DND-41 (cell line): Measurements from ENCODE around the gene TBC1D2B.

Experiments used
- ATAC-seq: fragments of 200-7000 bp; cut with Tn5 transposase; 3 replicates; pipeline ENCODE4 v1.9.1; 2021; ENCODE audit warnings: low read depth; ENCODE audit not compliant: insufficient read depth
- DNase-seq: peaks from one replicate; pipeline ENCODE4 v3.0.0-alpha.2; 2020
- H2AFZ ChIP-seq: 2 replicates; pipeline ENCODE4 v1.6.0; 2012; ENCODE audit warnings: low read depth, low read length
- H3K27ac ChIP-seq: 2 replicates; pipeline ENCODE4 v1.5.1; 2012; ENCODE audit warnings: low read length, inconsistent platforms
- H3K27me3 ChIP-seq: fragments of 200-600 bp; sonication (generic); 2 replicates; pipeline ENCODE4 v1.6.0; 2012; ENCODE audit warnings: low read length, mild to moderate bottlenecking, inconsistent platforms; ENCODE audit not compliant: insufficient read depth, poor library complexity
- H3K36me3 ChIP-seq: 2 replicates; pipeline ENCODE4 v1.5.1; 2012; ENCODE audit warnings: low read length, inconsistent platforms; ENCODE audit not compliant: insufficient read depth
- H3K4me1 ChIP-seq: 2 replicates; pipeline ENCODE4 v1.5.1; 2012; ENCODE audit warnings: mild to moderate bottlenecking, low read length; ENCODE audit not compliant: insufficient read depth
- H3K4me2 ChIP-seq: 2 replicates; pipeline ENCODE4 v1.6.0; 2012; ENCODE audit warnings: mild to moderate bottlenecking, moderate library complexity, low read length, inconsistent platforms; ENCODE audit not compliant: insufficient read depth
- H3K4me3 ChIP-seq, 2 experiments: fragments of 200-600 bp in 1 of 2; shearing (Covaris generic) in 1 of 2; 2 replicates each; pipeline ENCODE4 v1.5.1; 2012 to 2016; ENCODE audit warnings: inconsistent platforms in 2 of 2, low read length in 2 of 2, mild to moderate bottlenecking in 2 of 2, low read depth in 1 of 2, moderate library complexity in 1 of 2
- H3K79me2 ChIP-seq: 2 replicates; pipeline ENCODE4 v1.6.0; 2012; ENCODE audit warnings: low read length, inconsistent platforms; ENCODE audit not compliant: insufficient read depth
- H3K9ac ChIP-seq: 2 replicates; pipeline ENCODE4 v1.6.0; 2012; ENCODE audit warnings: low read depth, mild to moderate bottlenecking, inconsistent platforms, low read length, moderate library complexity
- H3K9me3 ChIP-seq: 2 replicates; pipeline ENCODE4 v1.5.1; 2012; ENCODE audit warnings: low read length, moderate library complexity, mild to moderate bottlenecking, inconsistent platforms; ENCODE audit not compliant: insufficient read depth, severe bottlenecking
- H4K20me1 ChIP-seq: 2 replicates; pipeline ENCODE4 v1.6.0; 2012; ENCODE audit warnings: low read length; ENCODE audit not compliant: insufficient read depth
- EZH2 ChIP-seq: IDR thresholded peaks from 3 replicates; pipeline ENCODE4 v1.6.1; 2012; ENCODE audit warnings: borderline replicate concordance, low read depth, mild to moderate bottlenecking, moderate library complexity, low read length, inconsistent platforms; ENCODE audit not compliant: severe bottlenecking
- TF ChIP-seq, protein P1 (sequence below): IDR thresholded peaks from 2 replicates; pipeline ENCODE4 v1.5.1; 2012; ENCODE audit warnings: borderline replicate concordance, low read length, moderate library complexity, mild to moderate bottlenecking; ENCODE audit not compliant: poor library complexity, severe bottlenecking; ENCODE audit errors: extremely low read depth

TBC1D2B gene

DNA sequence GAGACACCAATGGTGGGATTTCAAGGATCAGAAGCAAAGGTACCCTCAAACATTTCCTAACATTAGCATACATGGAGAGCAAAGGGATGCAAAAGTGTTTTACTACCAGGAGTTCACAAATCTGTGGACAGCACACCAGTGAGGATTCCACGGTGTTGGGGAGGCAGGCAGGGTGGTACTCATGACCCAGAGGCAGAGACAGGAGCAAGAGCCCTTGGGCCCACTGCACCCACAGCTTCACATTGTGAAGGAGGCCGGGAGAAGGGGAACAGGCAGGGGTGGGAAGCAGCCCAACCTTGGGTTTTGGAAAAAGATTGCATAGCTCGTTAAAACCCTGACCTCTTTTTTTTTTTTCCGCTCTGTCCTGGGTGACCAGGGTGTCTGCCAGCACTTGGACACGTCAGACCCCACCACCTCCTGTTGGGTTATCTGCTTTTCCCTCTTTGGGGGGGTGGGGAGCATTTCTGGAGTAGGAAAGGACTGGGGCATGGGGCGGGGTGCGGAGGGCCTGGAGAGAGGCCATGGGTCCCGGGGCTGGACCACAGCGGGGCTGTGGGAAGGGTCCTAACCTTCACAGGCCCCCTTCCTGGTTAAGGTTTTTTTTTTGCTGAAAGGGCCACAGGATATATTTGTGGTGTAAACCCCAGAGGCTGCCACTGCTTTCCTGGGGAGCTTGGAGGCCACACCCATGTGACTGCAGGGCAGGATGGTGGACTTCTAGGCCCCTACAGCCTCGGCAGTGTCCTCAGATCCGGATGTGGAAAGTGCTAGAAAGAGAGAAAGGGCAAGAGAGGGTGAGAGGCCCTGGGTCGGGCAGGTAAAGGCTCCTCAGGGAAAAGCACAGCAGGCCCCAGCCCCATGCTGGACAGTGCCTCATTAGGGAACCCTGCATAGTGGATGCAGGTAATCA is 27.3 kb upstream of the TBC1D2B start:
- Histone ChIP-seq H4K20me1 (no peaks in the 10 kb centered on the region), H3K4me3 (no peak overlapping the region), H3K4me1 (peaks cover 19% of the 10 kb centered on the region), H3K9me3 (no peaks in the 10 kb centered on the region), H3K27ac (peak overlapping the region; percentile 73), H2AFZ (no peak overlapping the region), H3K27me3 (no peaks in the 10 kb centered on the region), H3K9ac (no peak overlapping the region), H3K4me2 (no peak overlapping the region), H3K79me2 (no peaks in the 10 kb centered on the region), H3K36me3 (no peaks in the 10 kb centered on the region)
- ATAC-seq (no peak), DNase-seq (no peak)
- no peak for TF ChIP-seq EZH2
- TF ChIP-seq, protein P1, sequence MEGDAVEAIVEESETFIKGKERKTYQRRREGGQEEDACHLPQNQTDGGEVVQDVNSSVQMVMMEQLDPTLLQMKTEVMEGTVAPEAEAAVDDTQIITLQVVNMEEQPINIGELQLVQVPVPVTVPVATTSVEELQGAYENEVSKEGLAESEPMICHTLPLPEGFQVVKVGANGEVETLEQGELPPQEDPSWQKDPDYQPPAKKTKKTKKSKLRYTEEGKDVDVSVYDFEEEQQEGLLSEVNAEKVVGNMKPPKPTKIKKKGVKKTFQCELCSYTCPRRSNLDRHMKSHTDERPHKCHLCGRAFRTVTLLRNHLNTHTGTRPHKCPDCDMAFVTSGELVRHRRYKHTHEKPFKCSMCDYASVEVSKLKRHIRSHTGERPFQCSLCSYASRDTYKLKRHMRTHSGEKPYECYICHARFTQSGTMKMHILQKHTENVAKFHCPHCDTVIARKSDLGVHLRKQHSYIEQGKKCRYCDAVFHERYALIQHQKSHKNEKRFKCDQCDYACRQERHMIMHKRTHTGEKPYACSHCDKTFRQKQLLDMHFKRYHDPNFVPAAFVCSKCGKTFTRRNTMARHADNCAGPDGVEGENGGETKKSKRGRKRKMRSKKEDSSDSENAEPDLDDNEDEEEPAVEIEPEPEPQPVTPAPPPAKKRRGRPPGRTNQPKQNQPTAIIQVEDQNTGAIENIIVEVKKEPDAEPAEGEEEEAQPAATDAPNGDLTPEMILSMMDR, result no peak

DNA sequence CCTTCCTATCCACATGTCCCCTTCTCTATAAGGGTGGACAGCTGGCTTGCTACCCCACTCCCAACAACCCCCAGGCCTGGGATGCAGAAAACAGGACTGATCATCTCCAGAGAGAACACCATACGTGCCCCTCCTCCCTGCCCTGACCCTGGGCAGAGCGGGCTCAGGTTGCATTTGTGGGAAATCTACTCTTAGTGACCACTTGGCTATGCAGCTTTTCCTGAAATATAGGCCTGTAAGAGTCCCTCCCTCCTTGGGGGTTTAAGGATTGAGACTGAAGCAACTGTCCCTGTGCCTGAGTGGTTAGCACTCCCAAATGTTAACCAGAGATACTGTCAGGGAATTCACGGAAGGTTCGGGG is 26.6 kb upstream of the TBC1D2B start:
- H3K4me2 ChIP-seq, result peak overlapping the region; percentile 2; the same call in 1 of the 2 replicates
- H3K27ac ChIP-seq, result peak overlapping the region; percentile 73
- no peak overlapping the region for H2AFZ ChIP-seq
- 0 out of 2 replicates have a peak overlapping the region, but pooled peaks have one; percentile 15 for H3K9ac ChIP-seq
- H3K36me3 ChIP-seq, result no peaks in the 10 kb centered on the region
- no peak for ATAC-seq
- H3K4me1 ChIP-seq, result peaks cover 19% of the 10 kb centered on the region
- DNase-seq, result no peak
- TF ChIP-seq, protein P1, result no peak
- no peak for TF ChIP-seq EZH2
- H3K79me2 ChIP-seq, result no peaks in the 10 kb centered on the region
- no peaks in the 10 kb centered on the region for H3K27me3 ChIP-seq
- no peaks in the 10 kb centered on the region for H4K20me1 ChIP-seq
- H3K4me3 ChIP-seq, result no peak overlapping the region
- H3K9me3 ChIP-seq, result no peaks in the 10 kb centered on the region

DNA sequence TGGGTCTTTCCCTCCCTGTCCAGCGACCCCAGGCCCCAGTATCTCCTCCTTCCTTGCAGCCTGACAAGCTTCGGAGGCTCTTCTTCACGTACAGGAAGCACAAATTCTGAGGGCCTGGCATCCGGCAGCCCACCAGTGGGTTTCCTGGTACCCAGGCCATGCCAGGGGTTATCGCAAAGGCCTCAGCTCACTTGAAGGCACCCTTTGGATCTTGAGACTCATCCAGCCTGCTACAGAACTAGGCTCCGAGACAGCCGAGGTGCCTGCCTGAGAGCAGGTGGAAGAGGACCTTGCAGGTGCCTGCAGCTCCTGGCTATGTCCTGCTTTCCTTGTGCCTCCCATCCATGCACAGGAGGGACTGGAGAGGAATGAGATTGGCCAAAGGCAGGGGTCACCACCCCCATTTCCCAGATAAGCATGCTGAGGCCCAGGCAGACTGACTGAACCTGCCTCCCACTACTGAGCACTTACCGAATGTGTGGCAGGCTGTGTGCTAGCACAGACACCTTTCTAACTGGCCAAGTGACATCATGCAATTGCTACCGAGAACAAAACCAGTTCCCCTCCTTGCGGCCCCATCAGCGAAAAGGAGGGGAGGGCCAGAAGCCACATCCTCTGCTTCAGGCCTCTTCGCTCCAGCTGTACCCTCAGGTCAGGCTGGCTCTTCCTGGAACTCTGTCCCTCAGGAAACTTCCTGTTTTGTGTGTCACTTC is 26.1 kb upstream of the TBC1D2B start:
- Histone ChIP-seq H3K9ac (peak overlapping the region; percentile 35; the same call in 1 of the 2 replicates), H3K36me3 (no peaks in the 10 kb centered on the region), H4K20me1 (no peaks in the 10 kb centered on the region), H3K4me1 (peaks cover 19% of the 10 kb centered on the region), H3K4me3 (no peak overlapping the region), H2AFZ (peak overlapping the region; percentile 2), H3K4me2 (peak overlapping the region; percentile 2; the same call in 1 of the 2 replicates), H3K9me3 (no peaks in the 10 kb centered on the region), H3K79me2 (no peaks in the 10 kb centered on the region), H3K27ac (peak overlapping the region; percentile 73), H3K27me3 (no peaks in the 10 kb centered on the region)
- ATAC-seq (peak; percentile 88), DNase-seq (peak; percentile 86)
- TF ChIP-seq EZH2, result no peak
- TF ChIP-seq, protein P1, result no peak
